Globus pallidus (tissue), 1 donor: Measurements from ENCODE around the gene LRRC70.
A peak's percentile ranks its signal among the peaks of the same experiment; 100 is the strongest.
"Not testable (repeated sequence)": the region's sequence is repeated elsewhere in the genome, so short reads cannot be mapped to it uniquely, and the experiment has no call there.

Experiments
- DNase-seq: peaks from one replicate; pipeline ENCODE4 v3.0.0-alpha.2; 2015; ENCODE audit warnings: low spot score

Gene LRRC70

DNA sequence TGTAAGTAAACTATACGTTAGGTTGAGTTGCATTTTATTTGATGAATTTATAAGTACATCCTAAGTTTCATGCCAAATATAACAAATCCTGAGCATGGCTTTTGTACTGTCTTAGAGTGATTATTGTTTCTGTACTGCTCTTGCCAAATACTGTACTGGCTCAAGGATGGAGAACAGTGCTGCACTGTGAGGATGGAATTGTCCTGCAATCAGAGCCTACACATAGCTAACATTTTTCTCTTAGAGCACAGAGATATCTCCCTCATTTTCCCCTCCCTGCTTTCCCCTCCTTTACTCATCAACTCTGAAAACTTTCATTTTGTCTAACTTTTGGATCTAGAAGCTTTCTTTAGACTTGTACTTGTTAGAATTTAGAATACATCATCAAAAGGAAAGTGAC lies 28.3 kb downstream of the LRRC70 start:
- DNase-seq: peak; percentile 40

DNA sequence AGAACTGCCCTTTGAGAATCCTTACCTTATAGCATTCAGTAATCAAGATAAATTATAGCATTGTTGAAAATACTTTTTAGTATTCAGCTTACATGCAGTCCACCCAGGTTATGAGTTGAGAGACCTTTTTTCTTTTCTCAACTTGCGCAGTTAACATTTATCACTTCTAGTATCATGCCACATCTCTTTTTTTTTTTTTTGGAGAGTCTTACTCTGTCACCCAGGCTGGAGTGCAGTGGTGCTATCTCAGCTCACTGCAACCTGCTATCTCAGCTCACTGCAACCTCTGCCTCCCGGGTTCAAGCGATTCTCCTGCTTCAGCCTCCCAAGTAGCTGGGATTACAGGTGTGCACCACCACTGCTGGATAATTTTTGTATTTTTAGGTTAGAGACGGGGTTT lies 29.0 kb downstream of the LRRC70 start:
- DNase-seq: no peak

DNA sequence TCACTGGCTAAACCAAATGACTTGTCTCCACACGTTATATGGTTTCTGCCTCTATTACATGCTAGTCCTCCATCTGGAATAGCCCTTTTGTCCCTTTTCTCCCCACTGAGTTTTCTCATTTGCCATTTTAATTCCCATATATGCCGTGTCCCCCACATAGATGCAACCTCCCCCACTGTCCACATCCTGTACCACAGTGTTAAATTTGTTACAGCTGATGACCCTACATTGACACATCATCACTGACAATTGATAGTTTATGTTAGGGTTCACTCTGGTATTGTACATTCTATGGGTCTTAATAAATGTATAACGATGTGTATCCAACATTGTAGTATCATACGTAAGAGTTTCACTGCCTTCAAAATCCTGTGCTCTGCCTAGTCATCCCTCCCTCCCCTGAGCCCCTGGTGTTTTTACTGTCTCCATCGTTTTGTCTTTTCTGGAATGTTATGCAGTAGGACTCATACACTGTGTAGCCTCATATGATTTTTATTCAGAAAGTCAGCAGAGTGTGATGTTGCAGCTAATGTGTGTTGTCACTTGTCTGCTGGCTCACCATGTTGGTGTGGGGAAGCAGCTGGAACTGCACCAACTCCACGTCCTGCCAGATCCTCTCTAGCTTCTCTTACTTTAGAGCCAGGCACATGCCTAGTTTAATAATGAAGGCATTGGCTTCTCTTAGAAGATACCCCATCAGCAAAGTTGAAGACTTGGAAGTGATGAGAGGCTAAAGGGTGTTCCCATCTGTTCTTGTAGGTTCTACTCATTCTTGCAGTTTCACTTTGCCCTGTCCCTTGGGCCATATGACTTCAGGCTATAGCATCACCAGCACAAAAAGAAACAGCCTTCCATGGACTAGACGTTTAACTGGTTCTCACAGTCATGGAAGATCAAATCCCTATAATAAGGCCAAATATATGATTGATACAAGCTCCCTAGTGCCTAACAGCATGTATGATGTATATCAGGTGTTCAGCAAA lies 30.2 kb downstream of the LRRC70 start:
- peak; percentile 8 for DNase-seq

DNA sequence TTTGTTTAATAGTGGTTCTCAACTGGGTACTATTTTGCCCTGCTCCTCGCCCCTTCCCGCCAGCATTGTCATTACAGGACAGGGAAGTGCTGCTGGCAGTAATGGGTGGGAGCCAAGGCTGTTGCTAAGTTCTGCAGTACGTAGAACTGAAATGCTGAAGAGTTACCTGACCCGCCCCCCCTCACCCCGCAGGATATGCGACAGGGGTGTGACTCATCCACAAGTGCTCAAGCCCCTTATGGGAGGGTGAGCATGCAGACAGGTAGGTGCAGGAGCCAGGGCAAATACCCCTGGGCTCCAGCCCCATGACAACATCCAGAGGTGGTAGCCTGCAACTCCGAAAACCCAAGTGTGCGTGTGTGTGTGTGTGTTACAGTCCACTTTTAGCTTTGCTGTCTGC lies 35.7 kb downstream of the LRRC70 start:
- DNase-seq: no peak

DNA sequence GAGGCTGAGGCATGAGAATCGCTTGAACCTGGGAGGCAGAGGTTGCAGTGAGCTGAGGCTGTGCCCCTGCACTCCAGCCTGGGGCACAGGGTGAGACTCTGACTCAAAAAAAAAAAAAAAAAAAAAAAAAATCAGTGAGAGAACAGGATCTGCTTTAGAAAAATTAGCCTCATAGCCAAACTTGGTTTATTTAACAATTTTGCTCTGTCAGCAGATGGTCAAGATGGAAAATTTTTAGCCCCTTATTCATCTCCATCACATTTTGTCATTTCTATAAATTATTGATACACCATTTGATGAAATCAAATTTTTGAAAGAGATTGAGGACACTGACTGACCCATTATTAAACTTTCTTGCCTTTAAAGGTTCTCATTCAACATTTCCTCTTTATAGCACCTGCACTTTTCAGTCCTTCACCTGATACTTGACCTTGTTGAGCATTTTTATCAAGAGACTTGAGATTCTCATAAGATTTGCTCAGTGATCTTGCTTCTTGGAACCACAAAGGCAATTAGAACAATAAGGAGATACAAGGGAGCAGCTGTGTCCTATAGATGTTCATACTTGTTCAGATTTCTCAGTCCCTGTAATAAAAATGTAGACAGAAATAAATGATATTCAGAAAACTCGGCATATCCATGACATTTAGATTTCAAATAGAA lies 38.1 kb downstream of the LRRC70 start:
- no peak for DNase-seq

DNA sequence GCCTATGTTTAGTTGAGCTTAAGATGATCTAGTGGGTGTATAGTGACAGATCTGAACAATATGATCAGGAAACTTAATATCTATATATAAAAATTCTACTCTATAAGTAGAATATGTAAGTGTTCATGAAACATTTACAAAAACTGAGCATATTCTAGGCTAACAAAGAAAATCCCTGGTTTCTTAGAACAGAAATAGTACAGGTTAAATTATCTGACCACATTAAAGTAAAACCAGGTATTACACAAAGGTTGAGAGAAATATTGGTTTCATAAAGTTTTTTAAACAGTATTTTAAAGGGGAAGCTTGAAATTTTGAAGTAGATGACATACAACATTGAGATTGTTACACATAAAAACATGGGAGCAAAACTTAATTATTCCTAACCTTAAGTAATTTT lies 39.3 kb downstream of the LRRC70 start:
- DNase-seq: no peak

DNA sequence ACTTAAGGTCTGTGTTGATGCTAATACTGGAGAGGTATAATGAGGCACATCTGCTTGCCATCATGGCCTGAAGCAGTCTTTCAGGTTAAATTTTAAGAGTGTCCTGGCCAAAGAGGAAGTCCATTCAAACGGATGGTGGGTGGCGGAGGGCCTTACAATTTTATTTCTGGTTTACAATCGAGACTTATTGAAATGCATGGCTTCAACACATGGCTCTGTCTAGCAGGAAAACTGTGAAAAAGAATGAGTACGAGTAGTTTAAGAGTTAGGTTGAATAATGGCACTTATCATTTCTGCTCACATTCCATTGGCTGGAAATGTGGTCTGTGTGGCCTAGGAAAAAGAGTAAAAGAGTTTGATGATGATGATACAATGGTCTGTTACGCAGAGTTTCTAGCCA lies 42.1 kb downstream of the LRRC70 start:
- DNase-seq: no peak

DNA sequence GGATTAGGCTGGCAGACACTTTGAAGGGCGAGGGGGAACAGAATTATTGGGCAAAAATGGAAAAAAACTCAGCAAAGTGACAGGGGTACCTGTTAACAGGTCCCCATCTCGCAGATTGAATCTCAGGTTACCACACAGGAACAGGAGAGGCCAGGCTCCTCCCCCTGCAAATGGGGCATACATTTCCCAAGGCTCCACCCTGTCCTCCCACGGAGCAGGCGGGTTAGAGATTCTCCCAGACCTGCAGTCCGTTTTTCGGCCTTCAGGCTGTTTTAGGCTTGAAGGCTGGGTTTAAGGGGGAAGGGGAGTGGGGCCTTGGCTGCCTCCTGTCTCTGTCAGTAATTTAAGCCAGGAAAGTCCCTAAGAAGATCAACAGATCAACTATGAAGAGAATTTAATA lies 42.7 kb downstream of the LRRC70 start:
- DNase-seq: no peak

DNA sequence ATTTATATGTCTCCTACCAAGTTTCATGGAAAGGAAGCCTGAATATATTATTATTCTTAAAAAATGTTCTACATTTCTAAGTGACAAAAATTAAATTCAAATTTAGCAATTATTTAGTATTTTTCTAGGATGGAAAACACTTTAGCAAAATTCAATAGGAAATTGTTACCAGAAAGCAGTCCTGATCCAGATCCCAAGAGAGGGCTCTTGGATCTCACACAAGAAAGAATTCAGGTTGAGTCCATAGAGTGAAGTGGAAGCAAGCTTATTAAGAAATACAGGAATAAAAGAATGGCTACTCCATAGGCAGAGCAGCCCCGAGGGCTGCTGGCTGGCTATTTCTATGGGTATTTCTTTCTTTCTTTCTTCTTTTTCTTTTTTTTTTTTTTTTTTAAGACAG lies 44.7 kb downstream of the LRRC70 start:
- no peak for DNase-seq

DNA sequence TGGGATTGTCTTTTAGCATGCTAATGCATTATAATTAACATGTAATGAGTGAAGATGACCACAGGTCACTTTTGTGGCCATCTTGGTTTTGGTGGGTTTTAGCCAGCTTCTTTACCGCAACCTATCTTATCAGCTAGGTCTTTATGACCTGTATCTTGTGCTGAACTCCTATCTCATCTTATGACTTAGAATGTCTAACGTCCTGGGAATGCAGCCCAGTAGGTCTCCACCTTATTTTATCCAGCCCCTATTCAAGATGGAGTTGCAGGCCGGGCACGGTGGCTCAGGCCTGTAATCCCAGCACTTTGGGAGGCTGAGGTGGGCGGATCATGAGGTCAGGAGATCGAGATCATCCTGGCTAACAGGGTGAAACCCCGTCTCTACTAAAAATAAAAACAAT lies 45.8 kb downstream of the LRRC70 start:
- not testable (repeated sequence) for DNase-seq

DNA sequence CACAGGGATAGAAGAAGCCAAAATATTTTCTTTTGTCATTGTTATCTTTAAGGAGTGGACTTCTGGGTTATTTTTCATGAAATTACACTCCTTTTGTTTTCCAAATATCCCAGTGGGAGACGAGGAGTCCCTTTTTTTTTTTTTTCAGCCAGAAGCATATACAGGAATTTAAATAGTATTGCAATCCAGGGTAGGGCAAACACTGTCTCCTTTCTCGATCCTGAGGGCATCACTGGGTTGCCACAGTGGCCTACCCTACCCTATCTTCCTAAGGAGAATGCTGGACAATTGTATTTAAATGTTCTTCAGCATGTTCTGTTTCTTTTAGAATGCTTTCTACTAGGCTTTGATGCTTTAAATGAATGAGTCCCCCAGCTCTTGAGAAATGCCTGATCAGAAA lies 47.9 kb downstream of the LRRC70 start:
- no peak for DNase-seq

DNA sequence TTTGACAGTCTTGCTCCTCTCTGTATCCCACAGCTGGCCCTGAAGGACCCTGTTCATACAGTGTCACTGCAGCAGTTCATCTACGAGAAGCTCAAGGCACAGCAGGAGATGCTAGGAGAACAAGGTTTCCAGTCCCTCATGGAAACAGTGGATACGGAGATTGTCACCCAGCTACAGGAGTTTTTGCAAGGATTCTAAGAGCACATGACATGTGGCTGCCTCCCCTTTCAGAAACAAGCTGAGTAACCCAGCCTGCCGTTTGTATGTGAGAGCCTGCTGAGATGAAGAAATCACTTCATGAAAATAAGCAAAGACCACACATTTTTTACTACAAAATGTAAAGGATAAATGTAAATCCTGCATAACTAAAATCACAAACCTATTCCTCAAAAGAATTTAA lies 48.5 kb downstream of the LRRC70 start:
- no peak for DNase-seq

DNA sequence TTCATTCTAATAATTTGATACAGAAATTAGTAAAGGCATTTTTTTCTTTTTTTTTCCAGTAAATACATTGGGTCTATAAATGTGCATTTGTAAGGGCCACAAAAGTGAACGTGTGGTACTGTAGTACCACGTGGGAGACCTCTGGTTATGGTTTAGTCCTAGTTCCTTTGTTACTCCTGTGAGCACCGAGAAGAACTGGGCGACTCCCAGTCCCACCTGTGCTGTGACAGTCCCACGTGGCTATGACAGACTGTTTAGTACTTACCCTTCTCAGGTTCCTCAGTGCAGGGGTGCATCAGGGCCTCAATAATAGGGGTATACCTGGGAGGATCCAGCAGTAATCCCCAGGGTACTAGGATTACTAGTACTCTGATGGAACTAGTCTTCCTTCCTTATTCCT lies 49.3 kb downstream of the LRRC70 start:
- DNase-seq: no peak
